Colonic mucosa (tissue), 4 donors: Measurements from ENCODE around the gene SHANK2. TPM values are rescaled to one million over a fixed set of nuclear protein-coding genes. Genes with fewer than 3 reads are reported as not detected.

Experiments
- DNase-seq: peaks from one replicate; pipeline ENCODE4 v3.0.0-alpha.2; 2020
- H3K27ac ChIP-seq: fragments of 200-600 bp; one replicate; pipeline ENCODE4 v1.8.0; 2021
- H3K27me3 ChIP-seq: fragments of 200-600 bp; one replicate; pipeline ENCODE4 v1.8.0; 2021
- H3K36me3 ChIP-seq: fragments of 200-600 bp; one replicate; pipeline ENCODE4 v1.8.0; 2021
- H3K4me1 ChIP-seq: fragments of 200-600 bp; one replicate; pipeline ENCODE4 v1.8.0; 2021; ENCODE audit warnings: mild to moderate bottlenecking
- H3K4me3 ChIP-seq: fragments of 200-600 bp; one replicate; pipeline ENCODE4 v1.8.0; 2021
- H3K9ac ChIP-seq, 2 donors: one replicate each; pipeline ENCODE4 v1.7.0; 2013; ENCODE audit warnings: control low read depth in 2 of 2, low read depth in 2 of 2, low read length in 2 of 2
- H3K9me3 ChIP-seq: fragments of 200-600 bp; one replicate; pipeline ENCODE4 v1.8.0; 2021
- intact Hi-C: fragments of 100-400 bp; cut with DNase I; formaldehyde crosslinking; loops from one replicate; pipeline ENCODE4 v1.14.1; 2022
- total RNA-seq, 2 donors: library from RNA; stranded (reverse); fragmentation: NEBNext Ultra II Directional in 1 of 2; extraction: Animal tissue kit (Norgen Biotek cat#: 25700) in 1 of 2; gene quantifications; one replicate each; pipeline ENCODE4 v1.2.1, GENCODE V29; 2021
- TF ChIP-seq, protein P1 (sequence below): fragments of 200-600 bp; IDR thresholded peaks from one replicate; pipeline ENCODE4 v1.8.0; 2022; ENCODE audit warnings: antibody characterized with exemption, mild to moderate bottlenecking
- donor health status: healthy.
- donor health status: DM: no; HTN: no; CAD: no.
- donor health status: DM: no; HTN: no; CAD: no.

Gene SHANK2
- total RNA-seq, 2 donors from 2014 or later, result 26.0 to 38.1 TPM

GRCh38 chr11:71279916-71280645 lies 27.7 kb upstream of the SHANK2 start:
- TF ChIP-seq, protein P1, sequence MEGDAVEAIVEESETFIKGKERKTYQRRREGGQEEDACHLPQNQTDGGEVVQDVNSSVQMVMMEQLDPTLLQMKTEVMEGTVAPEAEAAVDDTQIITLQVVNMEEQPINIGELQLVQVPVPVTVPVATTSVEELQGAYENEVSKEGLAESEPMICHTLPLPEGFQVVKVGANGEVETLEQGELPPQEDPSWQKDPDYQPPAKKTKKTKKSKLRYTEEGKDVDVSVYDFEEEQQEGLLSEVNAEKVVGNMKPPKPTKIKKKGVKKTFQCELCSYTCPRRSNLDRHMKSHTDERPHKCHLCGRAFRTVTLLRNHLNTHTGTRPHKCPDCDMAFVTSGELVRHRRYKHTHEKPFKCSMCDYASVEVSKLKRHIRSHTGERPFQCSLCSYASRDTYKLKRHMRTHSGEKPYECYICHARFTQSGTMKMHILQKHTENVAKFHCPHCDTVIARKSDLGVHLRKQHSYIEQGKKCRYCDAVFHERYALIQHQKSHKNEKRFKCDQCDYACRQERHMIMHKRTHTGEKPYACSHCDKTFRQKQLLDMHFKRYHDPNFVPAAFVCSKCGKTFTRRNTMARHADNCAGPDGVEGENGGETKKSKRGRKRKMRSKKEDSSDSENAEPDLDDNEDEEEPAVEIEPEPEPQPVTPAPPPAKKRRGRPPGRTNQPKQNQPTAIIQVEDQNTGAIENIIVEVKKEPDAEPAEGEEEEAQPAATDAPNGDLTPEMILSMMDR, result no peak
- no peaks in the 10 kb centered on the region for H3K4me1 ChIP-seq
- H3K27ac ChIP-seq, result no peak overlapping the region
- H3K9ac ChIP-seq, result no peak overlapping the region
- no peaks in the 10 kb centered on the region for H3K36me3 ChIP-seq
- no peak for DNase-seq
- no peaks in the 10 kb centered on the region for H3K27me3 ChIP-seq
- H3K4me3 ChIP-seq, result no peak overlapping the region
- H3K9me3 ChIP-seq, result no peaks in the 10 kb centered on the region
- intact Hi-C loops, result no loop called here

GRCh38 chr11:71272161-71272560 lies 19.8 kb upstream of the SHANK2 start:
- peak; percentile 10 for DNase-seq
- H3K27ac ChIP-seq, result no peak overlapping the region
- no peaks in the 10 kb centered on the region for H3K36me3 ChIP-seq
- H3K4me1 ChIP-seq, result no peaks in the 10 kb centered on the region
- no peak overlapping the region for H3K4me3 ChIP-seq
- TF ChIP-seq, protein P1, result no peak
- H3K27me3 ChIP-seq, result no peaks in the 10 kb centered on the region
- H3K9ac ChIP-seq, result no peak overlapping the region
- H3K9me3 ChIP-seq, result no peaks in the 10 kb centered on the region
- intact Hi-C loops, result no loop called here

DNA sequence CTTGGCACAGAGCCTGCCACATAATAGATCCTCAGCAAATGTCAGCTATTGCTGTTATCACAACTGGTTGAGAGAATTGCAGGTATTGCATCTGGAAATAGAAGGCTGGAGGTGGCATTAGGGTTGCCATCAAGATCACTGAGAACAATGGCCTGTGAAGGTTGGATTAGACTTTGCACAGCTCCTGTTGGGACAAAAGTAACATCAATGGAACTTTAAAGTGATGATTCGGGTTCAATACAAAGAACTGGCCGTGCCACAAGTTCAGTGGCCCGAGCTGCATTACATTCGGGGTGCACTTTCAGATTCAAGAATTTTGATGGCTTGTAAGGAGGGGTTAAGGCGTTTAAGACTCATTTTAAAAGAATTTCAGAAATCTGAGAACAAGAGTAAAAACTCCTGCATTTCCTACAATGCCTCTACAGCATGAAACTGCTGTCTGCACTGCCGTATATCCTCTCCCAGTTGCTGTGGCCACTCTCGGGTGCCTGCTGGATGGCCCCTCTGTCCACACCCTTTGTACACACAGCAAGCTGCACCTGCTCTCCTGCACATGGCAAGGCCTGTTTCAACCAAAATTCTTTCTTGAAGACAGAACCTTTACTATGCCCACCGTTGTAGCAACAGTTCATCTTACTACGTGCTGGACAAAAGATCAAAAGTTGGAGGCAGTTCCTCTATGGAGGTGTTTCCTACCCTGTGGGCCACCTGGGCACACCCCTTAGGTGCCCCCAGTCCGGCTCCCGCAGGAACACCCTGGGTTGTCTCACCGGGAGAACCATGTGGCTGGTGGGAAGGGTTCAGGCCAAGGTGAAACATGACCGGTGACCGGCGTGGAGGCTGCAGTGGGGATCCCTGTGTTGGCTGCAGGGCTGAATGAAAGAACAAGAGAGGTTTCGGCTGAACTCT lies 17.5 kb upstream of the SHANK2 start:
- no peaks in the 10 kb centered on the region for H3K9me3 ChIP-seq
- intact Hi-C loops, result no loop called here
- H3K27me3 ChIP-seq, result no peaks in the 10 kb centered on the region
- no peak overlapping the region for H3K4me3 ChIP-seq
- H3K4me1 ChIP-seq, result no peaks in the 10 kb centered on the region
- DNase-seq, result peak; percentile 33
- no peak overlapping the region for H3K27ac ChIP-seq
- H3K9ac ChIP-seq, result peak overlapping the region in 1 of 2 donors; percentile 23
- H3K36me3 ChIP-seq, result no peaks in the 10 kb centered on the region
- TF ChIP-seq, protein P1, result no peak

GRCh38 chr11:71268706-71269321 lies 16.4 kb upstream of the SHANK2 start:
- peak; percentile 41 for DNase-seq
- Histone ChIP-seq H3K4me3 (no peak overlapping the region), H3K9ac (no peak overlapping the region), H3K36me3 (no peaks in the 10 kb centered on the region), H3K27me3 (no peaks in the 10 kb centered on the region), H3K9me3 (no peaks in the 10 kb centered on the region), H3K4me1 (no peaks in the 10 kb centered on the region), H3K27ac (no peak overlapping the region)
- intact Hi-C loops, result no loop called here
- TF ChIP-seq, protein P1, result no peak

- TF ChIP-seq, protein P1, result no peak
These were observed 15.5 kb upstream of the SHANK2 start for GRCh38 chr11:71267807-71268421.

More at GRCh38 chr11:71267807-71268421, 15.5 kb upstream of the SHANK2 start:
- DNase-seq, result peak; percentile 17
- H3K9me3 ChIP-seq, result no peaks in the 10 kb centered on the region
- intact Hi-C loops, result no loop called here
- no peak overlapping the region for H3K9ac ChIP-seq
- H3K36me3 ChIP-seq, result no peaks in the 10 kb centered on the region
- H3K27me3 ChIP-seq, result no peaks in the 10 kb centered on the region
- no peaks in the 10 kb centered on the region for H3K4me1 ChIP-seq
- no peak overlapping the region for H3K4me3 ChIP-seq
- no peak overlapping the region for H3K27ac ChIP-seq
